K562 (cell line): ENCODE results near the gene POLR3G. TPM values are rescaled to one million over a fixed set of nuclear protein-coding genes. Genes with fewer than 3 reads are reported as not detected.

ENCODE experiments used
- FOXJ3 ChIP-seq: sonication (generic); formaldehyde crosslinking; IDR thresholded peaks from 2 replicates; pipeline ENCODE4 v1.4.0; 2020; ENCODE audit warnings: mild to moderate bottlenecking, missing genetic modification reagents
- FOXP1 ChIP-seq: sonication (generic); formaldehyde crosslinking; IDR thresholded peaks from 2 replicates; pipeline ENCODE4 v1.8.0; 2022; ENCODE audit warnings: mild to moderate bottlenecking, missing genetic modification reagents
- GTF3C2 ChIP-seq: IDR thresholded peaks from 3 replicates; pipeline ENCODE4 v1.6.1; 2011; ENCODE audit warnings: borderline replicate concordance, mild to moderate bottlenecking, moderate library complexity; ENCODE audit not compliant: insufficient read length; ENCODE audit errors: extremely low read depth
- MXI1 ChIP-seq: IDR thresholded peaks from 2 replicates; pipeline ENCODE4 v1.6.1; 2011; ENCODE audit warnings: low read depth, mild to moderate bottlenecking, improper control_type of control experiment, low read length
- PREB ChIP-seq: sonication (generic); formaldehyde crosslinking; IDR thresholded peaks from 2 replicates; pipeline ENCODE4 v1.8.1; 2023; ENCODE audit warnings: mild to moderate bottlenecking, missing genetic modification reagents
- RBFOX2 ChIP-seq: fragments of 200-400 bp; formaldehyde crosslinking; IDR thresholded peaks from 2 replicates; pipeline ENCODE4 v1.6.1; 2017; ENCODE audit warnings: low read depth, mild to moderate bottlenecking, low read length, moderate library complexity
- RBM17 ChIP-seq: fragments of 200-400 bp; formaldehyde crosslinking; IDR thresholded peaks from 2 replicates; pipeline ENCODE4 v1.6.1; 2017; ENCODE audit warnings: low read depth, mild to moderate bottlenecking, low read length, borderline replicate concordance
- SRF ChIP-seq, 2 experiments: fragments of 250-450, 450-650 bp in 1 of 2; sonication (Bioruptor Pico) in 1 of 2; sonication (generic) in 1 of 2; formaldehyde crosslinking; IDR thresholded peaks; 2 replicates each; pipeline versions ENCODE4 v1.5.0 to v1.5.1; 2020 to 2022; ENCODE audit warnings: mild to moderate bottlenecking in 1 of 2, missing genetic modification reagents in 1 of 2
- XRCC4 ChIP-seq: IDR thresholded peaks from one replicate; pipeline ENCODE4 v1.6.1; 2011; ENCODE audit not compliant: insufficient read depth, insufficient read length; ENCODE audit errors: extremely low read depth
- polyA plus RNA-seq, 8 experiments: library from polyadenylated mRNA; depleted of rRNA in 4 of 8; stranded (reverse) in 5 of 8; unstranded in 3 of 8; fragments of >200 nt; fragmentation: Nextera tagmentation in 2 of 8; fragmentation: Illumina TruSeq in 1 of 8; extraction: Ambion mirVana in 2 of 8; extraction: Trizol in 1 of 8; gene quantifications; 2 replicates each; pipeline versions ENCODE4 v1.2.1 to v1.2.3, GENCODE V29; 2011 to 2014; ENCODE audit warnings: inconsistent platforms in 1 of 8, missing spikeins in 1 of 8
- total RNA-seq, 7 experiments: library from RNA; depleted of rRNA in 6 of 7; stranded (reverse); fragments of >200 nt in 6 of 7; fragmentation: Illumina TruSeq in 2 of 7; extraction: Trizol in 2 of 7; gene quantifications; 2 replicates each; pipeline versions ENCODE4 v1.2.1 to v1.2.3, GENCODE V29; 2011 to 2021; ENCODE audit warnings: low replicate concordance in 1 of 7
- TF ChIP-seq, protein P1 (sequence below), 2 experiments: fragments of 200-800 bp in 1 of 2; sonication (Bioruptor generic) in 1 of 2; sonication (generic) in 1 of 2; formaldehyde crosslinking in 1 of 2; IDR thresholded peaks in 1 of 2; conservative IDR thresholded peaks in 1 of 2; 2 replicates each; pipeline versions ENCODE4 v1.5.0 to v1.6.1; 2016 to 2020; ENCODE audit warnings: missing compliant biosample characterization in 1 of 2, missing genetic modification characterization in 1 of 2, missing genetic modification reagents in 1 of 2
- TF ChIP-seq, protein P2 (sequence below): sonication (generic); formaldehyde crosslinking; IDR thresholded peaks from 2 replicates; pipeline ENCODE4 v1.5.0; 2020; ENCODE audit warnings: missing genetic modification reagents

Gene POLR3G
- total and polyA plus RNA-seq, 9 of the 15 experiments (the other 6 are each of a cell fraction or from before 2014, with no cell fraction given): 39.0 to 111 (median 59.0) TPM

DNA sequence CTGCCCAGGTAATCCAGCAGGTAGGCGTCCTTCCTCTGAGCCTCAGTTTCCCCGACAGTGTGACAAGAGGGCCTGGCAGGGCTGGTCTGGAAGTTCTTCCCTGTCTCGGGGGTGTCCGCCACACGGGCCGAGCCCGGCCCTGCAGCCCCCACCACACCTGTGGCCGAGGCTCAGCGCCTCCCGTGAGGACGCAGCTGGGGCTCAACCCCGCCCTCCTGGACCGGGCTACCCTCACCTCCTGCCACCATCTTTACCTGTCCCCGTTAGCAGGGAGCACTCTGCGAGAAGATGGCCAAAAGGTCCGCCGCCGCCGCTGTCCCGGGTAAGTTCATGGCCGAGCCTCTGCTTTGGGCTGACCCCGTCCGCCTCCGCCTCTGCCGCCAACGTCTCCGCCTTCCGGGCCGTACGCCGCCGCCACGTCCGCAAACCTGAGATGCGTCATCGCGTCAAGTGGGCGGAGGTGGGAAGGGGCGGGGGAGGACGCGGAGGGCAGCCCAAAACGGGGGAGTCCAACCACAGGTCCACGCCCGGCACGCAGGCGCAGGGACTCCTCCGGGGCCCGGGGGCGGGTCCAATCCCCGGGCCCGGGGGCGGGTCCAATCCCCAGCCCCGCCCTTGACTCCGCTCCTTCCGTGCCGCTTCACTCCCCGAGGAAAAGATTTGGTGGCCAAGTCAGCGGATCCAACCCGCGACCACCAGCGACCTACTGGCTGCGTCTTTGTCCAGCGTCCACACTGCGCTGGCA is 54.7 kb downstream of the POLR3G start, which contains the start of gene LYSMD3 (continued):
- TF ChIP-seq, protein P1, sequence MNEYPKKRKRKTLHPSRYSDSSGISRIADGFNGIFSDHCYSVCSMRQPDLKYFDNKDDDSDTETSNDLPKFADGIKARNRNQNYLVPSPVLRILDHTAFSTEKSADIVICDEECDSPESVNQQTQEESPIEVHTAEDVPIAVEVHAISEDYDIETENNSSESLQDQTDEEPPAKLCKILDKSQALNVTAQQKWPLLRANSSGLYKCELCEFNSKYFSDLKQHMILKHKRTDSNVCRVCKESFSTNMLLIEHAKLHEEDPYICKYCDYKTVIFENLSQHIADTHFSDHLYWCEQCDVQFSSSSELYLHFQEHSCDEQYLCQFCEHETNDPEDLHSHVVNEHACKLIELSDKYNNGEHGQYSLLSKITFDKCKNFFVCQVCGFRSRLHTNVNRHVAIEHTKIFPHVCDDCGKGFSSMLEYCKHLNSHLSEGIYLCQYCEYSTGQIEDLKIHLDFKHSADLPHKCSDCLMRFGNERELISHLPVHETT (CRISPR knock-in tag; conservative IDR thresholded peaks at IDR 0.05 in 1 of 2, IDR thresholded peaks at IDR 0.05 in 1 of 2): no peak
- TF ChIP-seq FOXP1 (CRISPR knock-in tag) (peak; percentile 68; the same call in 1 of the 2 replicates), MXI1 (0 out of 2 replicates have a peak, but pooled peaks have one; percentile 9), FOXJ3 (CRISPR knock-in tag) (no peak), GTF3C2 (no peak), RBM17 (no peak), SRF (CRISPR knock-in tag; IDR thresholded peaks at IDR 0.05) (peak in 1 of 2 experiments; percentile 81; a peak in 2 of 4 replicates), PREB (CRISPR knock-in tag) (0 out of 2 replicates have a peak, but pooled peaks have one; percentile 58), RBFOX2 (peak; percentile 97), XRCC4 (no peak)
- TF ChIP-seq, protein P2, sequence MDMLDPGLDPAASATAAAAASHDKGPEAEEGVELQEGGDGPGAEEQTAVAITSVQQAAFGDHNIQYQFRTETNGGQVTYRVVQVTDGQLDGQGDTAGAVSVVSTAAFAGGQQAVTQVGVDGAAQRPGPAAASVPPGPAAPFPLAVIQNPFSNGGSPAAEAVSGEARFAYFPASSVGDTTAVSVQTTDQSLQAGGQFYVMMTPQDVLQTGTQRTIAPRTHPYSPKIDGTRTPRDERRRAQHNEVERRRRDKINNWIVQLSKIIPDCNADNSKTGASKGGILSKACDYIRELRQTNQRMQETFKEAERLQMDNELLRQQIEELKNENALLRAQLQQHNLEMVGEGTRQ (CRISPR knock-in tag): no peak
